HCT116 (cell line): Measurements from ENCODE around the gene SNRPA. TPM values are rescaled to one million over a fixed set of nuclear protein-coding genes. Genes with fewer than 3 reads are reported as not detected.

Source experiments
- ATAC-seq: fragments of 200-7000 bp; cut with Tn5 transposase; 2 replicates; pipeline ENCODE4 v1.9.1; 2020; ENCODE audit warnings: mild to moderate bottlenecking, moderate library complexity
- BruUV-seq: library from RNA; stranded (reverse); fragments of 400-500 nt; replicated peaks from 2 replicates; lab custom pipeline; 2021; lab: Mats Ljungman, UMichigan
- CTCF ChIA-PET: fragments of 300-600 bp; sonication (Branson Sonifier 250); formaldehyde crosslinking; loops from one replicate; lab custom pipeline; 2021; ENCODE audit warnings: antibody characterized with exemption; lab: Charles Lee
- POLR2A ChIA-PET: fragments of 300-600, 350-600 bp; sonication (Branson Sonifier 250); formaldehyde crosslinking; loops from one replicate; lab custom pipeline; 2021; ENCODE audit warnings: antibody characterized with exemption; lab: Charles Lee
- RAD21 ChIA-PET, 2 experiments: fragments of 300-600 bp; sonication (Branson Sonifier 250); formaldehyde crosslinking; loops; one replicate each; lab custom pipeline; 2023; ENCODE audit warnings: low total read pairs in 2 of 2; ENCODE audit not compliant: uncharacterized antibody in 2 of 2, unreplicated experiment in 2 of 2, low non-redundant PET in 1 of 2; lab: Charles Lee
- DNase-seq: peaks from one replicate; pipeline ENCODE4 v3.0.0-alpha.2; 2010; ENCODE audit warnings: low read depth, low spot score
- H2AFZ ChIP-seq: fragments of 200-600 bp; shearing (Covaris generic), sonication (generic); 2 replicates; pipeline ENCODE4 v1.6.1; 2017; ENCODE audit warnings: low read depth, mixed run types, mixed read lengths, antibody characterized with exemption, low read length; ENCODE audit not compliant: poor library complexity, severe bottlenecking
- H3K27ac ChIP-seq: 2 replicates; pipeline ENCODE4 v1.5.1; 2012; ENCODE audit warnings: low read depth, low read length
- H3K27me3 ChIP-seq: fragments of 200-600 bp; sonication (generic); 2 replicates; pipeline ENCODE4 v1.6.1; 2016; ENCODE audit warnings: mixed run types, low read length, mixed read lengths; ENCODE audit not compliant: insufficient read depth
- H3K36me3 ChIP-seq, 2 experiments: fragments of 200-500 bp in 1 of 2; fragments of 200-600 bp in 1 of 2; sonication (Bioruptor generic) in 1 of 2; sonication (generic) in 1 of 2; 2 replicates each; pipeline versions ENCODE4 v1.5.1 to v1.6.1; 2014 to 2016; ENCODE audit warnings: low read length in 2 of 2, inconsistent platforms in 1 of 2, mixed read lengths in 1 of 2, mixed run types in 1 of 2; ENCODE audit not compliant: insufficient read depth in 2 of 2, control insufficient read depth in 1 of 2
- H3K4me1 ChIP-seq, 2 experiments: fragments of 200-600 bp in 1 of 2; sonication (generic) in 1 of 2; 2 replicates each; pipeline versions ENCODE4 v1.5.1 to v1.6.1; 2012 to 2017; ENCODE audit warnings: low read length in 2 of 2, inconsistent platforms in 1 of 2, mild to moderate bottlenecking in 1 of 2, mixed read lengths in 1 of 2, mixed run types in 1 of 2, moderate library complexity in 1 of 2; ENCODE audit not compliant: insufficient read depth in 2 of 2, control insufficient read depth in 1 of 2
- H3K4me2 ChIP-seq: fragments of 200-600 bp; sonication (generic); 2 replicates; pipeline ENCODE4 v1.6.1; 2017; ENCODE audit warnings: mixed run types, low read length, mixed read lengths
- H3K4me3 ChIP-seq, 2 experiments: fragments of 200-600 bp in 1 of 2; sonication (generic) in 1 of 2; replicated peaks in 1 of 2; 2 replicates each; pipeline ENCODE4 v1.5.1; 2011 to 2016; ENCODE audit warnings: low read length in 2 of 2, control low read depth in 1 of 2, low read depth in 1 of 2, mild to moderate bottlenecking in 1 of 2, mixed read lengths in 1 of 2, mixed run types in 1 of 2
- H3K79me2 ChIP-seq: fragments of 200-600 bp; sonication (generic); 2 replicates; pipeline ENCODE4 v1.6.1; 2017; ENCODE audit warnings: mild to moderate bottlenecking, mixed run types, low read length, moderate library complexity, mixed read lengths; ENCODE audit not compliant: insufficient read depth
- H3K9ac ChIP-seq: fragments of 200-600 bp; sonication (generic); 2 replicates; pipeline ENCODE4 v1.6.1; 2016; ENCODE audit warnings: low read length, mixed read lengths
- H3K9me2 ChIP-seq: fragments of 200-600 bp; sonication (generic), shearing (Covaris generic); 2 replicates; pipeline ENCODE4 v1.6.1; 2017; ENCODE audit warnings: mixed run types, mild to moderate bottlenecking, moderate library complexity; ENCODE audit not compliant: insufficient read depth
- H3K9me3 ChIP-seq, 2 experiments: fragments of 200-500 bp in 1 of 2; fragments of 200-600 bp in 1 of 2; sonication (Bioruptor generic) in 1 of 2; sonication (generic) in 1 of 2; 2 replicates each; pipeline ENCODE4 v1.6.1; 2014 to 2017; ENCODE audit warnings: low read length in 2 of 2, mixed read lengths in 2 of 2, inconsistent platforms in 1 of 2, low read depth in 1 of 2, mild to moderate bottlenecking in 1 of 2, mixed run types in 1 of 2, moderate library complexity in 1 of 2; ENCODE audit not compliant: control insufficient read depth in 1 of 2, insufficient read depth in 1 of 2
- H4K20me1 ChIP-seq: fragments of 200-600 bp; sonication (generic), shearing (Covaris generic); 2 replicates; pipeline ENCODE4 v1.6.1; 2017; ENCODE audit warnings: mixed run types, mild to moderate bottlenecking, moderate library complexity; ENCODE audit not compliant: insufficient read depth
- CBX3 ChIP-seq: IDR thresholded peaks from 2 replicates; pipeline ENCODE4 v1.6.1; 2012; ENCODE audit warnings: low read depth
- CEBPB ChIP-seq: IDR thresholded peaks from 2 replicates; pipeline ENCODE4 v1.6.1; 2012; ENCODE audit warnings: low read depth
- JUND ChIP-seq: IDR thresholded peaks from 2 replicates; pipeline ENCODE4 v1.6.1; 2012
- POLR2AphosphoS5 ChIP-seq: IDR thresholded peaks from 2 replicates; pipeline ENCODE4 v1.6.1; 2011; ENCODE audit warnings: mild to moderate bottlenecking, low read depth, low read length, moderate library complexity
- SP1 ChIP-seq: IDR thresholded peaks from 2 replicates; pipeline ENCODE4 v1.6.1; 2012; ENCODE audit warnings: low read depth
- YY1 ChIP-seq: IDR thresholded peaks from 2 replicates; pipeline ENCODE4 v1.6.1; 2011; ENCODE audit warnings: low read length, low read depth, moderate library complexity, mild to moderate bottlenecking; ENCODE audit not compliant: insufficient replicate concordance; ENCODE audit errors: extremely low read depth
- intact Hi-C: fragments of 100-400 bp; cut with micrococcal nuclease; formaldehyde crosslinking; loops from 2 replicates; pipeline ENCODE4 v1.10.0; 2022
- total RNA-seq: library from RNA; stranded (reverse); gene quantifications from one replicate; pipeline ENCODE4 v1.2.1, GENCODE V29; 2021; ENCODE audit not compliant: unreplicated experiment
- TF ChIP-seq, protein P1 (sequence below): IDR thresholded peaks from 2 replicates; pipeline ENCODE4 v1.6.1; 2012; ENCODE audit warnings: low read depth
- TF ChIP-seq, protein P2 (sequence below), 3 experiments: fragments of 200-600 bp in 1 of 3; sonication (generic) in 1 of 3; IDR thresholded peaks in 2 of 3; conservative IDR thresholded peaks in 1 of 3; 2 replicates each; pipeline ENCODE4 v1.5.1; 2012 to 2017; ENCODE audit warnings: low read depth in 2 of 3, low read length in 2 of 3, antibody characterized with exemption in 1 of 3, borderline replicate concordance in 1 of 3, control low read depth in 1 of 3, mild to moderate bottlenecking in 1 of 3, mixed read lengths in 1 of 3, mixed run types in 1 of 3, moderate library complexity in 1 of 3; ENCODE audit not compliant: insufficient read depth in 1 of 3

Gene SNRPA
- total RNA-seq, 1 experiment from 2014 or later: 170 TPM

DNA sequence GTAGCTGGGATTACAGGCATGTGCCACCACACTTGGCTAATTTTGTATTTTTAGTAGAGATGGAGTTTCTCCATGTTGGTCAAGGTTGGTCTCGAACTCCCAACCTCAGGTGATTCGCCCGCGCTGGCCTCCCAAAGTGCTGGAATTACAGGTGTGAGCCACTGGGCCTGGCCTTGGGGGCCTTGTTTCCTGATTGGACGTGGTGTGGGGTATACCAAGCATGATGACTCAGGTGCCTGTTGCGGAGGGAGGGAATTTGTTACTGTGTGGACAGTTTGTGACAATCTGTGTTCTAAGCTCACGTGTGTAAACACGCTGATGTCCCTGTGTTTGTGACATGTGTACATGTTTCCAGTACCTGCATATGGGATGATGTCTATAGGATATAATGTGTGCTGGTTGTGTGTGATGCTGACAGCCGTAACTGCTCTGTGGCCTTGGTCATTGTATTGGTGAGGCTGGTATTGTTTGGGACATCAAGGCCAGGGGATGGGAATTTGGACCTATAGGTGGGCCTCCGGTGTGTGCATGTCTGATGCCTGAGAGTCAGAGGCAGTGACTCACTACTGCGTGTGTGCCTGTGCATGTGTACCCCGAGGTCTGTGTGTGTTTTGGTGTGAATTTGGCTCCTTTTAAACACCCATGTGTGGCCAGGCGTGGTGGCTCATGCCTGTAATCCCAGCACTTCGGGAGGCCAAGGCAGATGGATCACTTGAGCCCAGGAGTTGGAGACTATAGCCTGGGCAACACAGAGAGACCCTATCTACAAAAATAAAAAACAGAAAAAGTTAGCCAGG lies 46.4 kb downstream of the SNRPA start:
- BruUV-seq: no TSS peak
- no peak for TF ChIP-seq CBX3
- no peak for TF ChIP-seq SP1
- TF ChIP-seq, protein P1, sequence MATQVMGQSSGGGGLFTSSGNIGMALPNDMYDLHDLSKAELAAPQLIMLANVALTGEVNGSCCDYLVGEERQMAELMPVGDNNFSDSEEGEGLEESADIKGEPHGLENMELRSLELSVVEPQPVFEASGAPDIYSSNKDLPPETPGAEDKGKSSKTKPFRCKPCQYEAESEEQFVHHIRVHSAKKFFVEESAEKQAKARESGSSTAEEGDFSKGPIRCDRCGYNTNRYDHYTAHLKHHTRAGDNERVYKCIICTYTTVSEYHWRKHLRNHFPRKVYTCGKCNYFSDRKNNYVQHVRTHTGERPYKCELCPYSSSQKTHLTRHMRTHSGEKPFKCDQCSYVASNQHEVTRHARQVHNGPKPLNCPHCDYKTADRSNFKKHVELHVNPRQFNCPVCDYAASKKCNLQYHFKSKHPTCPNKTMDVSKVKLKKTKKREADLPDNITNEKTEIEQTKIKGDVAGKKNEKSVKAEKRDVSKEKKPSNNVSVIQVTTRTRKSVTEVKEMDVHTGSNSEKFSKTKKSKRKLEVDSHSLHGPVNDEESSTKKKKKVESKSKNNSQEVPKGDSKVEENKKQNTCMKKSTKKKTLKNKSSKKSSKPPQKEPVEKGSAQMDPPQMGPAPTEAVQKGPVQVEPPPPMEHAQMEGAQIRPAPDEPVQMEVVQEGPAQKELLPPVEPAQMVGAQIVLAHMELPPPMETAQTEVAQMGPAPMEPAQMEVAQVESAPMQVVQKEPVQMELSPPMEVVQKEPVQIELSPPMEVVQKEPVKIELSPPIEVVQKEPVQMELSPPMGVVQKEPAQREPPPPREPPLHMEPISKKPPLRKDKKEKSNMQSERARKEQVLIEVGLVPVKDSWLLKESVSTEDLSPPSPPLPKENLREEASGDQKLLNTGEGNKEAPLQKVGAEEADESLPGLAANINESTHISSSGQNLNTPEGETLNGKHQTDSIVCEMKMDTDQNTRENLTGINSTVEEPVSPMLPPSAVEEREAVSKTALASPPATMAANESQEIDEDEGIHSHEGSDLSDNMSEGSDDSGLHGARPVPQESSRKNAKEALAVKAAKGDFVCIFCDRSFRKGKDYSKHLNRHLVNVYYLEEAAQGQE: no peak
- TF ChIP-seq, protein P2, sequence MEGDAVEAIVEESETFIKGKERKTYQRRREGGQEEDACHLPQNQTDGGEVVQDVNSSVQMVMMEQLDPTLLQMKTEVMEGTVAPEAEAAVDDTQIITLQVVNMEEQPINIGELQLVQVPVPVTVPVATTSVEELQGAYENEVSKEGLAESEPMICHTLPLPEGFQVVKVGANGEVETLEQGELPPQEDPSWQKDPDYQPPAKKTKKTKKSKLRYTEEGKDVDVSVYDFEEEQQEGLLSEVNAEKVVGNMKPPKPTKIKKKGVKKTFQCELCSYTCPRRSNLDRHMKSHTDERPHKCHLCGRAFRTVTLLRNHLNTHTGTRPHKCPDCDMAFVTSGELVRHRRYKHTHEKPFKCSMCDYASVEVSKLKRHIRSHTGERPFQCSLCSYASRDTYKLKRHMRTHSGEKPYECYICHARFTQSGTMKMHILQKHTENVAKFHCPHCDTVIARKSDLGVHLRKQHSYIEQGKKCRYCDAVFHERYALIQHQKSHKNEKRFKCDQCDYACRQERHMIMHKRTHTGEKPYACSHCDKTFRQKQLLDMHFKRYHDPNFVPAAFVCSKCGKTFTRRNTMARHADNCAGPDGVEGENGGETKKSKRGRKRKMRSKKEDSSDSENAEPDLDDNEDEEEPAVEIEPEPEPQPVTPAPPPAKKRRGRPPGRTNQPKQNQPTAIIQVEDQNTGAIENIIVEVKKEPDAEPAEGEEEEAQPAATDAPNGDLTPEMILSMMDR (IDR thresholded peaks at IDR 0.05 in 2 of 3, conservative IDR thresholded peaks at IDR 0.05 in 1 of 3; ENCODE audit: borderline replicate concordance in 1 of 3, insufficient read depth in 1 of 3, low read depth in 2 of 3, low read length in 2 of 3): no peak
- TF ChIP-seq JUND: no peak
- no peak for TF ChIP-seq CEBPB
- no peak for TF ChIP-seq POLR2AphosphoS5
- TF ChIP-seq YY1: no peak
- ATAC-seq: no peak
- ChIA-PET RAD21 (no interaction called here), CTCF (interaction anchor here (1.0 to 1.8 kb wide), 3 partner anchors 9 to 347 kb away, joined by 3 to 17 read pairs (median 10); partner anchors contain the start of gene RAB4B), POLR2A (interaction anchor here (1.8 to 2.3 kb wide), 2 partner anchors 19 to 47 kb away, joined by 8 to 19 read pairs; partner anchors contain the start of genes ACTMAP and RAB4B)
- Histone ChIP-seq H4K20me1 (no peaks in the 10 kb centered on the region), H3K79me2 (peaks cover 31% of the 10 kb centered on the region), H3K4me2 (peak overlapping the region; percentile 77), H3K9me3 (no peaks in the 10 kb centered on the region), H3K9me2 (no peaks in the 10 kb centered on the region), H3K27me3 (no peaks in the 10 kb centered on the region), H3K36me3 (peaks cover 7 to 20% of the 10 kb centered on the region in 2 experiments; a peak in 3 of 4 replicates), H3K27ac (peak overlapping the region; percentile 87), H2AFZ (no peak overlapping the region), H3K4me1 (peaks cover 9 to 32% of the 10 kb centered on the region in 2 experiments), H3K9ac (peak overlapping the region; percentile 70), H3K4me3 (peak overlapping the region in 1 of 2 experiments; percentile 88; a peak in 2 of 4 replicates)
- DNase-seq: no peak
- intact Hi-C loops: loop anchor here (5.0 kb wide), 1 partner anchor 80 kb away; the partner anchor contains the start of genes COQ8B and ITPKC
